HL-60 (cell line): ENCODE results near the gene TRIM17.

Experiments
- GABPA ChIP-seq: IDR thresholded peaks from 2 replicates; pipeline ENCODE4 v1.6.1; 2012; ENCODE audit warnings: low read depth
- POLR2AphosphoS5 ChIP-seq: IDR thresholded peaks from 2 replicates; pipeline ENCODE4 v1.6.1; 2012; ENCODE audit warnings: low read depth
- REST ChIP-seq: IDR thresholded peaks from 2 replicates; pipeline ENCODE4 v1.6.1; 2012; ENCODE audit warnings: low read depth; ENCODE audit not compliant: insufficient replicate concordance
- TF ChIP-seq, protein P1 (sequence below): IDR thresholded peaks from one replicate; pipeline ENCODE4 v1.5.1; 2011; ENCODE audit warnings: low read length, control low read depth, inconsistent platforms; ENCODE audit not compliant: insufficient read depth

- TF ChIP-seq POLR2AphosphoS5 (no peak), REST (no peak), GABPA (no peak)
- TF ChIP-seq, protein P1, sequence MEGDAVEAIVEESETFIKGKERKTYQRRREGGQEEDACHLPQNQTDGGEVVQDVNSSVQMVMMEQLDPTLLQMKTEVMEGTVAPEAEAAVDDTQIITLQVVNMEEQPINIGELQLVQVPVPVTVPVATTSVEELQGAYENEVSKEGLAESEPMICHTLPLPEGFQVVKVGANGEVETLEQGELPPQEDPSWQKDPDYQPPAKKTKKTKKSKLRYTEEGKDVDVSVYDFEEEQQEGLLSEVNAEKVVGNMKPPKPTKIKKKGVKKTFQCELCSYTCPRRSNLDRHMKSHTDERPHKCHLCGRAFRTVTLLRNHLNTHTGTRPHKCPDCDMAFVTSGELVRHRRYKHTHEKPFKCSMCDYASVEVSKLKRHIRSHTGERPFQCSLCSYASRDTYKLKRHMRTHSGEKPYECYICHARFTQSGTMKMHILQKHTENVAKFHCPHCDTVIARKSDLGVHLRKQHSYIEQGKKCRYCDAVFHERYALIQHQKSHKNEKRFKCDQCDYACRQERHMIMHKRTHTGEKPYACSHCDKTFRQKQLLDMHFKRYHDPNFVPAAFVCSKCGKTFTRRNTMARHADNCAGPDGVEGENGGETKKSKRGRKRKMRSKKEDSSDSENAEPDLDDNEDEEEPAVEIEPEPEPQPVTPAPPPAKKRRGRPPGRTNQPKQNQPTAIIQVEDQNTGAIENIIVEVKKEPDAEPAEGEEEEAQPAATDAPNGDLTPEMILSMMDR = no peak
These were observed 49.0 kb upstream of the TRIM17 start for GRCh38 chr1:228465571-228466146.
